Neuronal stem cell (in vitro differentiated cells): ENCODE measurements around the gene BCDIN3D.

Source experiments
- DNase-seq: peaks from one replicate; pipeline ENCODE4 v3.0.0-alpha.2; 2013; ENCODE audit warnings: low spot score
- H2AFZ ChIP-seq: one replicate; pipeline ENCODE4 v1.6.1; 2013; ENCODE audit warnings: mild to moderate bottlenecking, low read length, inconsistent platforms
- H2AK5ac ChIP-seq: 2 replicates; pipeline ENCODE4 v1.6.1; 2013; ENCODE audit warnings: low read depth, mild to moderate bottlenecking, inconsistent platforms, low read length, moderate library complexity, mixed read lengths
- H2BK120ac ChIP-seq: 2 replicates; pipeline ENCODE4 v1.6.1; 2013; ENCODE audit warnings: low read depth, mild to moderate bottlenecking, inconsistent platforms, low read length, moderate library complexity, mixed read lengths
- H2BK12ac ChIP-seq: one replicate; pipeline ENCODE4 v1.6.1; 2013; ENCODE audit warnings: low read length, inconsistent platforms
- H2BK15ac ChIP-seq: 2 replicates; pipeline ENCODE4 v1.6.1; 2013; ENCODE audit warnings: mild to moderate bottlenecking, low read length, inconsistent platforms, mixed read lengths
- H2BK5ac ChIP-seq: one replicate; pipeline ENCODE4 v1.6.1; 2013; ENCODE audit warnings: inconsistent platforms, mild to moderate bottlenecking, low read length, moderate library complexity
- H3K14ac ChIP-seq: one replicate; pipeline ENCODE4 v1.6.1; 2013; ENCODE audit warnings: low read length, inconsistent platforms
- H3K18ac ChIP-seq: 2 replicates; pipeline ENCODE4 v1.6.1; 2013; ENCODE audit warnings: low read length, inconsistent platforms
- H3K23ac ChIP-seq: 2 replicates; pipeline ENCODE4 v1.6.1; 2013; ENCODE audit warnings: low read depth, mild to moderate bottlenecking, mixed read lengths, low read length, inconsistent platforms; ENCODE audit not compliant: poor library complexity
- H3K27ac ChIP-seq: replicated peaks from 3 replicates; pipeline ENCODE4 v1.5.1; 2013; ENCODE audit warnings: low read length, inconsistent platforms
- H3K27me3 ChIP-seq, 3 experiments: 2 replicates each; pipeline ENCODE4 v1.6.1; 2013; ENCODE audit warnings: low read length in 3 of 3, mild to moderate bottlenecking in 2 of 3, inconsistent platforms in 1 of 3, low read depth in 1 of 3, mixed read lengths in 1 of 3, moderate library complexity in 1 of 3; ENCODE audit not compliant: control insufficient read depth in 3 of 3, insufficient read depth in 3 of 3
- H3K36me3 ChIP-seq, 2 donors: replicated peaks in 1 of 2; 2 replicates each; pipeline ENCODE4 v1.6.1; 2013; ENCODE audit warnings: low read length in 2 of 2; ENCODE audit not compliant: control insufficient read depth in 2 of 2, insufficient read depth in 2 of 2
- H3K4ac ChIP-seq: 2 replicates; pipeline ENCODE4 v1.6.1; 2013; ENCODE audit warnings: inconsistent platforms, mild to moderate bottlenecking, low read length, moderate library complexity
- H3K4me1 ChIP-seq, 2 donors: 1 replicate in 1 of 2; 2 replicates in 1 of 2; pipeline ENCODE4 v1.6.1; 2013; ENCODE audit warnings: low read length in 2 of 2, low read depth in 1 of 2; ENCODE audit not compliant: control insufficient read depth in 2 of 2, insufficient read depth in 1 of 2
- H3K4me2 ChIP-seq: one replicate; pipeline ENCODE4 v1.6.1; 2013; ENCODE audit warnings: mild to moderate bottlenecking, low read length, inconsistent platforms; ENCODE audit not compliant: insufficient read depth, poor library complexity, severe bottlenecking
- H3K4me3 ChIP-seq, 2 donors: 2 replicates each; pipeline ENCODE4 v1.5.1; 2013; ENCODE audit warnings: low read length in 2 of 2, mild to moderate bottlenecking in 2 of 2, inconsistent platforms in 1 of 2, moderate library complexity in 1 of 2
- H3K79me1 ChIP-seq: one replicate; pipeline ENCODE4 v1.6.1; 2013; ENCODE audit warnings: low read depth, mild to moderate bottlenecking, inconsistent platforms, low read length, moderate library complexity
- H3K9ac ChIP-seq: one replicate; pipeline ENCODE4 v1.6.1; 2013; ENCODE audit warnings: mild to moderate bottlenecking, low read depth, low read length, inconsistent platforms; ENCODE audit not compliant: poor library complexity
- H3K9me3 ChIP-seq, 2 donors: replicated peaks in 1 of 2; 2 replicates each; pipeline versions ENCODE3 to v1.6.1; 2013; ENCODE audit warnings: low read length in 2 of 2, mild to moderate bottlenecking in 2 of 2, inconsistent platforms in 1 of 2, low read depth in 1 of 2, mixed read lengths in 1 of 2, moderate library complexity in 1 of 2; ENCODE audit not compliant: control insufficient read depth in 2 of 2, insufficient read depth in 1 of 2
- H4K8ac ChIP-seq: one replicate; pipeline ENCODE4 v1.6.1; 2013; ENCODE audit warnings: low read depth, mild to moderate bottlenecking, inconsistent platforms, low read length, moderate library complexity
- H4K91ac ChIP-seq: one replicate; pipeline ENCODE4 v1.6.1; 2013; ENCODE audit warnings: low read length, low read depth, mild to moderate bottlenecking, inconsistent platforms; ENCODE audit not compliant: poor library complexity
- WGBS, 2 donors: extraction: QIAGEN DNeasy Blood & Tissue Kit; methylation state at CpG; one replicate each; pipeline ENCODE4 v1.1.7; 2013; ENCODE audit warnings: missing lambda C conversion rate in 2 of 2, mixed read lengths in 1 of 2; ENCODE audit not compliant: insufficient read length in 2 of 2, insufficient replicate concordance in 1 of 2; ENCODE audit errors: extremely low coverage in 2 of 2; 5-methylcytosine and 5-hydroxymethylcytosine counted together

Gene BCDIN3D

DNA sequence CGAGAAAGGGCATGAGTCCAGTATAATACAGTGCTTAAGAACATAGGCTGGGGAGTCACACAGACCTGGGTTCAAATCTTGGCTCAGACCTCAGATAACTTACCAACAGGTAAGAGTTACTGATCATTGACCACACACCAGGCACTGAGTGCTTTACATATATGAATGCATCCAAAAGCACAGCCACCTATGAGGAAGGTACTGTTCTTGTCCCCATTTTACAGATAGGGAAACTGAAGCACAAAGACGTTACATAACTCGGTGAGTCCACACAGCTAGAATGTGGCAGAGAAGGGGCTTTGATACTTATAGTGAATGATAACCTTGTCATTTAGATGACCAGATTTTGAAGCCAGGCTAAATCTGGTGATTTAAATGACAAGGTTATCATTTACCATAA is 33.2 kb upstream of the BCDIN3D start:
- Histone ChIP-seq H3K4ac (no peak overlapping the region), H3K4me1 (peaks cover 0 to 7% of the 10 kb centered on the region in 2 donors), H3K14ac (no peak overlapping the region), H3K4me2 (no peak overlapping the region), H3K4me3 (no peak overlapping the region), H3K18ac (no peak overlapping the region), H2BK5ac (no peak overlapping the region), H3K27me3 (peaks cover 0 to 21% (median 0%) of the 10 kb centered on the region in 3 experiments), H3K9me3 (peaks cover 0 to 6% of the 10 kb centered on the region in 2 donors), H3K27ac (no peak overlapping the region), H2BK15ac (no peak overlapping the region), H2BK120ac (no peak overlapping the region), H4K91ac (no peak overlapping the region), H3K79me1 (no peaks in the 10 kb centered on the region), H3K23ac (no peak overlapping the region), H2AK5ac (no peak overlapping the region), H3K9ac (no peak overlapping the region), H2AFZ (no peak overlapping the region), H2BK12ac (no peak overlapping the region), H4K8ac (no peak overlapping the region), H3K36me3 (peaks cover 0 to 2% of the 10 kb centered on the region in 2 donors)
- no CpG with 5 or more reads among the region's 3 CpGs for WGBS, 2 donors
- DNase-seq: no peak

DNA sequence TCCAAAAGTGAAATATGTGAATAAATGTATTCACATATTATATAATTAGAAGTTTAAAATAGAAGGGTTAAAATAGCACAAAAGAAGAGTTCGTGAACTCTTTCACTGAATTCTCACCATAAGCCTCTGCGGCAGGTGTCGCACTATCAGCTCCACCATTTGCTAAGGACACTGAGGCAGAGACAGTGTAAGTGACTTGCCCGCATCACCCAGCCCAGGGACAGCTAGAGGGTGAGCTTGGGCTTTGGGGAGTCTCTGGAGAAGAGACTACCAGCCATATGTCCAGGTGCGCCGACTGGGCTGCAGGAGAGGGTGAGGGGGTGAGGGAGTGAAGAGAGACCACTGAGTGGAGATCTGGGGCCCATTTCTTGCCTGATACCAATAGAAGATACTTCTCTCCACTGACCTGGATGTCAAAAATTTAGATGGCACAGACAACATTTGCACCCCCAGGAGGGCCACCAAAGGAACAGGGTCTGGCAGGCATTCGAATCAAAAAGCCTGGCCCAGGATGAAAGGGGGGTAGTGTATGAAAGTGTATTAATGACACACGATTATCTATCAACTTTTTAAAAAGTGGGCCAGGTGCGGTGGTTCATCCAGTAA is 32.3 kb upstream of the BCDIN3D start:
- no peak for DNase-seq
- H3K4me2 ChIP-seq: no peak overlapping the region

DNA sequence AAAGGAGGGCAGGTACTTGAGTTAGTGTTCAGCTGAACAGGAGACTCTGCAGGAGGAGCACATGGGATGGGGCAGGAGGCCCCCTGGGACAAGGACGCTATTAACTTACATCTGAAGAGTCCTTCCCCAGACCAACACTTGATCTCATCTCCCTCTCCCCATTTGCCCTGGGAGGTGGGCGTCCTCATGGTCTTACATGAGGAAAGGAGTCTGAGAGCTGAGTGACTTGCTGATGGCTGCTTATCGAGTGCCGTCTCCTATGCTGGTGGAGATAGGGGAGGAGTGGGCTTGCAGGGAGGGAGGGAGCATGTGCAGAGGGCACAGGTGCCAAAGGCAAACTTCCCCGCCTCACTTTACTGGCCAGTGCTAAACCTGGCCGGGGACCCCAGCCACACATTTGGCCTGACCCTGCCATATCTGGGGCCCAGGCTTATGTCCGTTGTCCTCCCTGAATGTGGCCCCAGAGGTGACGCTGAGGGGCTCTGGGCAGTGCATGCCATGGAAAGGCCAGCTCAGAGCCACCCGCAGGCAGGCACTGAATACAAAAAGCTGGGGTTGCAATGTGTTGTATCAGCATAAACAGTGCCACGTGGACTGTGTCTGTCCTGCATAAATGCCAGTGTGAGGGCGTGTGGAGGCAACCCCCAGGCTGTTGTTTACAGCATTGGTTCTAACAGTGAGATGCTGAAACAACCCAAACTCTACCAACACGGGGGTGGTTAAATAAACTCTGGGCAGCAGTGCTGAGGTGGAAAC is 31.4 kb upstream of the BCDIN3D start:
- no peak overlapping the region for H3K4me3 ChIP-seq
- peaks cover 0 to 2% of the 10 kb centered on the region in 2 donors for H3K36me3 ChIP-seq
- no peak overlapping the region for H3K27ac ChIP-seq
- H3K27me3 ChIP-seq: peaks cover 0 to 32% (median 0%) of the 10 kb centered on the region in 3 experiments
- no peak overlapping the region for H2BK5ac ChIP-seq
- H2BK120ac ChIP-seq: no peak overlapping the region
- H2AK5ac ChIP-seq: peak overlapping the region; percentile 67
- no peak overlapping the region for H3K23ac ChIP-seq
- H3K79me1 ChIP-seq: no peaks in the 10 kb centered on the region
- H2AFZ ChIP-seq: no peak overlapping the region
- no CpG with 5 or more reads among the region's 12 CpGs for WGBS, 2 donors
- H3K4me1 ChIP-seq: peaks cover 0 to 7% of the 10 kb centered on the region in 2 donors
- peak overlapping the region; percentile 74 for H3K18ac ChIP-seq
- DNase-seq: no peak
- no peak overlapping the region for H3K4ac ChIP-seq
- no peak overlapping the region for H4K8ac ChIP-seq
- no peak overlapping the region for H3K9ac ChIP-seq
- no peak overlapping the region for H2BK15ac ChIP-seq
- H2BK12ac ChIP-seq: no peak overlapping the region
- no peak overlapping the region for H3K4me2 ChIP-seq
- H3K9me3 ChIP-seq: peaks cover 0 to 2% of the 10 kb centered on the region in 2 donors
- no peak overlapping the region for H4K91ac ChIP-seq
- H3K14ac ChIP-seq: no peak overlapping the region

More for the DNA sequence above, 32.3 kb upstream of the BCDIN3D start:
- Histone ChIP-seq H2AK5ac (no peak overlapping the region), H3K4ac (no peak overlapping the region), H3K36me3 (peaks cover 0 to 2% of the 10 kb centered on the region in 2 donors), H2BK12ac (no peak overlapping the region), H3K14ac (no peak overlapping the region), H3K9ac (no peak overlapping the region), H4K8ac (no peak overlapping the region), H3K27ac (no peak overlapping the region), H2BK15ac (no peak overlapping the region), H3K27me3 (peaks cover 0 to 26% (median 0%) of the 10 kb centered on the region in 3 experiments), H4K91ac (no peak overlapping the region), H3K18ac (no peak overlapping the region), H2AFZ (no peak overlapping the region), H3K4me1 (peaks cover 0 to 7% of the 10 kb centered on the region in 2 donors), H3K23ac (no peak overlapping the region), H2BK120ac (no peak overlapping the region), H2BK5ac (no peak overlapping the region), H3K9me3 (peaks cover 0 to 6% of the 10 kb centered on the region in 2 donors), H3K4me3 (no peak overlapping the region), H3K79me1 (no peaks in the 10 kb centered on the region)
- WGBS, 2 donors: no CpG with 5 or more reads among the region's 9 CpGs

DNA sequence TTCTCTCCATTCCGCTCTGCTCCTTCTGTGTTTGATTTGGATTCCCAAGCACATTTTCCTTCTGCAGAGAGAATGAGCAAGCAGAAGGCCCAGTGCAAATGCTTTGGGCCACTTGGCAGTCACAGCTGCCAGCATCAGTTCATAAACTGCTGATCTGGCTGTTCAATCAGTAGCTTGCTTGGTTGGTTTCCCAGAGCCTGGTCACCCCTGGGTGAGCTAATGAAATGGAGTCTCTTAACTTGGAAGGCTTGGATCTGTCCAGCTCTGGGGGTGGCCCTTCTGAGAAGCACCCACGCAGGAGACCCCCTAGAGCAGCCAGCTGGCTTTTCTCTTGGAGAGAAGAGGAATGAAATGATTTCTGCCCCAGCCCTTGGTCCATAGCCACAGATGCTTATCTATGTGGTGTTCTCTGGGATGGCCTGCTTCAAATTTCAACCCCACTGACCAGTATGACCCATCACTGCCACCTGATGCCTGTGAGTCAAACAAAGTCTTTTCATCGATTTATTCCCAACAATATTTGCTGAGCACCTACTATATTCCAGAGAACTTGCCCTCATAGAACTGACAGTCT is 30.5 kb upstream of the BCDIN3D start:
- H3K4me3 ChIP-seq: no peak overlapping the region
- H3K4me1 ChIP-seq: peaks cover 0 to 7% of the 10 kb centered on the region in 2 donors
- H3K4me2 ChIP-seq: no peak overlapping the region
- H4K8ac ChIP-seq: no peak overlapping the region
- DNase-seq: no peak
- H3K27ac ChIP-seq: no peak overlapping the region
- H3K79me1 ChIP-seq: no peaks in the 10 kb centered on the region
- no peak overlapping the region for H3K4ac ChIP-seq
- H2BK12ac ChIP-seq: no peak overlapping the region
- no peak overlapping the region for H2BK15ac ChIP-seq
- peaks cover 0 to 2% of the 10 kb centered on the region in 2 donors for H3K36me3 ChIP-seq
- H3K9me3 ChIP-seq: peaks cover 0 to 2% of the 10 kb centered on the region in 2 donors
- H3K9ac ChIP-seq: no peak overlapping the region
- peaks cover 0 to 40% (median 0%) of the 10 kb centered on the region in 3 experiments for H3K27me3 ChIP-seq
- no CpG with 5 or more reads among the region's 3 CpGs for WGBS, 2 donors
- no peak overlapping the region for H2BK5ac ChIP-seq
- no peak overlapping the region for H3K23ac ChIP-seq
- H2BK120ac ChIP-seq: no peak overlapping the region
- H2AFZ ChIP-seq: no peak overlapping the region
- no peak overlapping the region for H3K18ac ChIP-seq
- no peak overlapping the region for H4K91ac ChIP-seq
- H2AK5ac ChIP-seq: no peak overlapping the region
- H3K14ac ChIP-seq: no peak overlapping the region
